Bronchial epithelial cell (primary cell): ENCODE measurements around the gene CACNA1C. TPM values are rescaled to one million over a fixed set of nuclear protein-coding genes. Genes with fewer than 3 reads are reported as not detected.
A peak's percentile ranks its signal among the peaks of the same experiment; 100 is the strongest.
"Not testable (repeated sequence)": the region's sequence is repeated elsewhere in the genome, so short reads cannot be mapped to it uniquely, and the experiment has no call there.

Source experiments
- DNase-seq: peaks from one replicate; pipeline ENCODE4 v3.0.0-alpha.2; 2010; ENCODE audit warnings: low read depth
- FAIRE-seq: peaks from 2 replicates; lab custom pipeline; 2011; peaks lifted over from hg19 to GRCh38; lab: Jason Lieb, UNC
- H3K27me3 ChIP-seq: 2 replicates; pipeline ENCODE4 v1.5.1; 2011; ENCODE audit warnings: low read length; ENCODE audit not compliant: control insufficient read depth, insufficient read depth
- H3K36me3 ChIP-seq: 2 replicates; pipeline ENCODE4 v1.5.1; 2011; ENCODE audit warnings: low read length; ENCODE audit not compliant: control insufficient read depth, insufficient read depth
- H3K4me3 ChIP-seq: 2 replicates; pipeline ENCODE4 v1.5.1; 2011; ENCODE audit warnings: mild to moderate bottlenecking, low read depth, low read length, control low read depth
- total RNA-seq: library from RNA; depleted of rRNA; stranded (reverse); fragments of >200 nt; gene quantifications from 2 replicates; pipeline ENCODE4 v1.2.1, GENCODE V29; 2014
- TF ChIP-seq, protein P1 (sequence below): IDR thresholded peaks from 2 replicates; pipeline ENCODE4 v1.5.1; 2011; ENCODE audit warnings: mild to moderate bottlenecking, moderate library complexity, low read length, control low read depth, inconsistent platforms; ENCODE audit not compliant: insufficient read depth, severe bottlenecking

The CACNA1C gene
- total RNA-seq, 1 donor from 2014 or later, result not detected

DNA sequence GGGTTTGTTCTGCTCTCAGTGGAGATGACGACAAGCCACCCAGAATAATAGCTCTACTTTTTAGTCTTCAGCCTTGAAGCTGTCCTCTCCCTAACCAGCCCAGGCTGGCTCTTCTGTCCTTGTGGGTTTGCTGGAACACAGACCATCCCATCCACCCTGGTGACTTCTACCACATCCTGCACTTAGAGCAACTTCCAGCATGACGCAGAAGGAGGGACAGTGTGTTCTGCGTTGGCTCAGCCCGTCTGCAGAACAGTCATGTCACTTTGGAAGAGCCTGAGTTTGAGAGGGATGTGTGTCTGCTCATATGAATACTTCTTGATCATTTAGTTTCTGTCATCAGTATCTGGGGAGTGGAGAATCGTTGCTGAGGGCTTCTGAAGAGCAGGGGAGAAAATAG is 198.0 kb downstream of the CACNA1C start:
- no peaks in the 10 kb centered on the region for H3K27me3 ChIP-seq
- no peaks in the 10 kb centered on the region for H3K36me3 ChIP-seq
- no peak for FAIRE-seq
- no peak for DNase-seq
- no peak overlapping the region for H3K4me3 ChIP-seq
- TF ChIP-seq, protein P1, sequence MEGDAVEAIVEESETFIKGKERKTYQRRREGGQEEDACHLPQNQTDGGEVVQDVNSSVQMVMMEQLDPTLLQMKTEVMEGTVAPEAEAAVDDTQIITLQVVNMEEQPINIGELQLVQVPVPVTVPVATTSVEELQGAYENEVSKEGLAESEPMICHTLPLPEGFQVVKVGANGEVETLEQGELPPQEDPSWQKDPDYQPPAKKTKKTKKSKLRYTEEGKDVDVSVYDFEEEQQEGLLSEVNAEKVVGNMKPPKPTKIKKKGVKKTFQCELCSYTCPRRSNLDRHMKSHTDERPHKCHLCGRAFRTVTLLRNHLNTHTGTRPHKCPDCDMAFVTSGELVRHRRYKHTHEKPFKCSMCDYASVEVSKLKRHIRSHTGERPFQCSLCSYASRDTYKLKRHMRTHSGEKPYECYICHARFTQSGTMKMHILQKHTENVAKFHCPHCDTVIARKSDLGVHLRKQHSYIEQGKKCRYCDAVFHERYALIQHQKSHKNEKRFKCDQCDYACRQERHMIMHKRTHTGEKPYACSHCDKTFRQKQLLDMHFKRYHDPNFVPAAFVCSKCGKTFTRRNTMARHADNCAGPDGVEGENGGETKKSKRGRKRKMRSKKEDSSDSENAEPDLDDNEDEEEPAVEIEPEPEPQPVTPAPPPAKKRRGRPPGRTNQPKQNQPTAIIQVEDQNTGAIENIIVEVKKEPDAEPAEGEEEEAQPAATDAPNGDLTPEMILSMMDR, result no peak

DNA sequence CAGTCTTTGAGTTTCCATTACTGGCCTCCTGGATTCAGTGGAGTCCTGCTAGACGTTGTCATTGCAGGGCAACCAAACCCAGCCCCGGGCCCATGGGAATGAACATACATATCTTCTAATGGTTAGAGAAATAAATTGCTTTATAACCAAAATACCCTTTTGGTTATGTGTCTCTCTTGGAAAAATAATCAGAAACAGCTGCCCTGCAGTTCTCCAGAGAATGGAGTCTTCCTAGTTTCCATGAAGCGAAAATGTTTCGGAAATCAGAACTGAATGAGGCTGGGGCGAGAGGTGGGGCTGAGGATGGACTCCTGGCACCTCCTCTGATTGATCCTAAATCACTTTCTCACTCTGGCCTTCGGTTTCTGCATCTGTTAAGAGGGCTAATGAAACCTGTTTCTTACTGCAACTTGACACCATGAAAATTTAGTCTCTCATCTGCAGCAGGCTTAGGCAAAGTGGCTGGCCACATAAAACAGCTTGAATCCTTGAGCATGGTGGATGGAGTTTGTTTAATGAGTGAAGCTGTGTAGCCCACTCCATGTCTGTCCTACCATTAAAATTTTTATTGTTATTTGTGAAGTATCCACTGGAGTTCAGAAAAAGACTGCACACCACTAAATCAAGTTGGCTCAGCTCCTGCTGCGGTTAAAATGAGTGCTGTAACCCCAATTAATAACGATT is 198.9 kb downstream of the CACNA1C start:
- DNase-seq (no peak), FAIRE-seq (no peak)
- TF ChIP-seq, protein P1, result no peak
- H3K36me3 ChIP-seq, result no peaks in the 10 kb centered on the region
- no peaks in the 10 kb centered on the region for H3K27me3 ChIP-seq
- H3K4me3 ChIP-seq, result no peak overlapping the region

DNA sequence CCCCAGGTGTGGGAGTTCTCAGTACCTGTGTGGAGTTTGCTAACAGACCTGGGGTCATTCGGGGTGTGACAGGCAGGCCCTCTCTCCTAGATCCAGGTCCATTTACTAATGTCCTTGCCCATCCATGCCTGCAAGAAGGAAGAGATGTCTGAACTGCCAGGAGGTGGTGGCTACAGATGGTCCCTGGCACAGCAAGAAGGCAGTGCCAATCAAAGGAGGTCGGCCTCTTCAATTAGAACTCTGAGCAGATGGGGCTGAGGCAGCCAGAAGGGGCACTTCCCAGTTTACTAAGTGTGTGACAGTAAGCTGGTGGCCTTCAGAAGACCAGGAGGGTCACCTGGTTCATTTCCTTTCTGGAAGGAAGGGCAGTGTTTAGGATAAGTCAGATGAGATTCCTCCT is 202.5 kb downstream of the CACNA1C start:
- no peaks in the 10 kb centered on the region for H3K36me3 ChIP-seq
- TF ChIP-seq, protein P1, result no peak
- no peak overlapping the region for H3K4me3 ChIP-seq
- DNase-seq, result no peak
- no peak for FAIRE-seq
- no peaks in the 10 kb centered on the region for H3K27me3 ChIP-seq

DNA sequence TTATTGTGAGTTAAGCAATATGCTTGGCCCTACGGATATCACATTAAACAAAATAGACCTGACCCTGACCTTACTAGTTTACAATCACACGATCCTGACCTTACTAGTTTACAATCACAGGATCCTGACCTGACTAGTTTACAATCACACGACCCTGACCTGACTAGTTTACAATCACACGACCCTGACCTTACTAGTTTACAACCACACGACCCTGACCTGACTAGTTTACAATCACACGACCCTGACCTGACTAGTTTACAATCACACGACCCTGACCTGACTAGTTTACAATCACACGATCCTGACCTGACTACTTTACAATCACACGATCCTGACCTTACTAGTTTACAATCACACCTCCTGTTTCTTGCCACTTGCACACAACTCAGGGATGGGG is 202.9 kb downstream of the CACNA1C start:
- H3K4me3 ChIP-seq, H3K36me3 ChIP-seq, H3K27me3 ChIP-seq: not testable (repeated sequence)
- DNase-seq (peak; percentile 11), FAIRE-seq (peak; percentile 100)

DNA sequence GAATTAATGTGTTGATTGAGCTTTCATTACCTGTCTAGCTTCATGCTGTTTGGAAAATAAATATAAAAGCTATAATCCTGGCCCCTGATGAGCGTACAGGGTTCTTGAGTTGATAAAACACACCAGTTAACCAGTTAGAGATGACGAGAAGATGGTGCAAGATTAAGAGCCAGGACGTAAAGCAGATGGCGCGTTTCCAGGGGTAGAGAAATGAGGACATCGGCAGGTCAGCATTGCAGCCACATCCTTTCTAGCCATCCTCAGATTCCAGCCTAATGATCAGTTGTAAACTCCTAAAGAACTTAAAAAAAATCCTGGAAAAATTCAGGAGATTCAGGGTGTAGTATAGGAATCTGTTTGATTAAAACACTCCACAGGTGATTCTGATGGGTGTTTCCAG is 203.7 kb downstream of the CACNA1C start:
- no peak for FAIRE-seq
- no peak for DNase-seq
- Histone ChIP-seq H3K36me3 (no peaks in the 10 kb centered on the region), H3K4me3 (no peak overlapping the region), H3K27me3 (no peaks in the 10 kb centered on the region)
- TF ChIP-seq, protein P1, result no peak

DNA sequence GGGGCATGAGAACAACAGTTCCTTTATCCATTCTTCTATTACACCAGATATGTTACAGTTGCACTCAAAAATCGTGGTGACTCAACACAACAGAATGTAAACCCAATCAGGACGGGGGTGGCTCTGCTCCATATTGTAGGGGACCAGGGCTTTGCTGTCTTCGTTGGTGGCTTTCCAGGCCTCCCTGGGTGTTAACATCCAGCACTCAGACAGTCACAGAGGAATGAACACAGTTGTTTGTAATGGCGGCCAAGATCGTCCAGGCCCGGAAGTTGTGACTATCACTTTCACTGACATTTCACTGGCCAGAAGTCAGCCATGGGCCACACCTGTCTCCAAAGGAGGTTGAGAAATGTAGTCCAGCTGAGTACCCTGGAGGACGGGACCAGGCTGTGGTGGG is 204.1 kb downstream of the CACNA1C start:
- TF ChIP-seq, protein P1, result no peak

More for the DNA sequence above, 204.1 kb downstream of the CACNA1C start:
- no peak for FAIRE-seq
- no peaks in the 10 kb centered on the region for H3K27me3 ChIP-seq
- H3K4me3 ChIP-seq, result no peak overlapping the region
- no peaks in the 10 kb centered on the region for H3K36me3 ChIP-seq
- DNase-seq, result no peak
